Erythroblast (primary cell): Measurements from ENCODE around the gene EHBP1L1.

ENCODE experiments used
- GATA1 ChIP-seq: IDR thresholded peaks from 2 replicates; pipeline ENCODE4 v1.6.1; 2011; ENCODE audit warnings: low read depth, mild to moderate bottlenecking, control low read depth, low read length, moderate library complexity
- POLR2A ChIP-seq: IDR thresholded peaks from 2 replicates; pipeline ENCODE4 v1.6.1; 2011; ENCODE audit warnings: mild to moderate bottlenecking, low read length

DNA sequence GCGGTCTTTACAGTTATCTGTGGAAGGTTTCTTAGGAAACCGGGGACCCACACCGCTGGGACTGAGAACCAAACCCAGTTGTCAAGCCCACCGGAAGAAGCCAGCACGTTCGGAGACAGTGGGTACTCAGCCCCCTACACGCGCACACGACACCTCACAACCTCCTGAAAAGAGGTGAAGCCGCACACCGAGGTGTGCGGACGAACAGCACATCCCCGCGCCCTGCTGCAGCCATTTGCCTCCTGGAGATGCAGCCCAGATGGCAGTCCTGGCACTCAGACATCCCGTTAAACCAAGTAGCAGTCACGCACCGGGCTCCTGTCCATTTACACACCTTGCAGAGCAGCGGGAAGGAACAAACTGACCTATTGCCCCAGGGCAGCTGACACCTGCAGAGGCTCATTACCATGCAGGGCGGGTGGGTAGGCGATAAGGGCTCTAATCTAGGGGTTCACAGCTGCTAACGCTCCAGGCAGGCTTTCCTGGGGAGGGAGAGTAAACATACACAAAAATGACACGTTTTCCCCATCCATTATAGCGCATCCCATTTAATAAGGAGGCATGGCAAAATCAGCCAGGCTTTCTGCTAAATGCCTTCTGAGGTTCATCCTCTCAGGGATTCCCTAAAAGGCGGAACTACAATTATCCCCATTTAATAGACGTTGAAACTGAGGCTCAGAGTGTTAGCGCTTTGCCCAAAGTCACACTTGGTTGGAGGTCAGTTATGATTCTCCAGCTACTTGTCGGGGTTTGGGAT is 864 bp upstream of the EHBP1L1 start:
- TF ChIP-seq POLR2A (peak; percentile 76), GATA1 (peak; percentile 42)
